Gastrocnemius medialis (tissue), 4 donors: ENCODE measurements around the gene GRAP.

ENCODE experiments used
- POLR2A ChIP-seq, 2 donors: fragments of 450-650 bp; IDR thresholded peaks; one replicate each; pipeline ENCODE4 v1.6.1; 2017; ENCODE audit warnings: antibody characterized with exemption in 2 of 2, mild to moderate bottlenecking in 2 of 2, moderate library complexity in 2 of 2
- TF ChIP-seq, protein P1 (sequence below), 5 experiments: fragments of 450-650 bp in 3 of 5; fragments of 200-600 bp in 2 of 5; sonication (generic) in 2 of 5; IDR thresholded peaks in 4 of 5; conservative IDR thresholded peaks in 1 of 5; 1 replicate in 4 of 5; 2 replicates in 1 of 5; pipeline ENCODE4 v1.5.1; 2016 to 2019; ENCODE audit warnings: antibody characterized with exemption in 5 of 5, mild to moderate bottlenecking in 3 of 5, moderate library complexity in 3 of 5

DNA sequence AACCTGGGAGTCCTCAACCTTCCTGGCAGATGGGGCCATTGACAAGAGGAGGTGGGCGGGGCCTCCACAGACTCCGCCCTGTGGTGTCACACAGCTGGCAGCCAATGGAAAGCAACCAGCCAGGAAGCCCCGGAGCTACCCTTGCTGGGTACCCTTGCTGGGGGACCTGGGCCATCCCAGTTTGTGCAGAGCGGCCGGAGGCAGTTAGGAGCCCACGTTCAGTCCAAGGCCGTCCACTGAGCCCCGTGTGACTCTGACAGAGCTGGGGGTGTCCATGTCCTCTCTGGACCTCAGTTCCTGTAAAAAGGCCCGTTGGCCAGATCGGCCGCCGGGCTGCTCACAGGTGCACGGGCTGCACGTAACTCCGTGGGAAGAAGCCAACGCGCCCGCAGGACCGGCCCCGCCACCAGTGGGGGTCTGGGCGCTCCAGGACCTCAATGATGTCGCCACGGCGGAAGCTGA lies 25.1 kb downstream of the GRAP start:
- no peak for TF ChIP-seq POLR2A (IDR thresholded peaks at IDR 0.05)
- TF ChIP-seq, protein P1, sequence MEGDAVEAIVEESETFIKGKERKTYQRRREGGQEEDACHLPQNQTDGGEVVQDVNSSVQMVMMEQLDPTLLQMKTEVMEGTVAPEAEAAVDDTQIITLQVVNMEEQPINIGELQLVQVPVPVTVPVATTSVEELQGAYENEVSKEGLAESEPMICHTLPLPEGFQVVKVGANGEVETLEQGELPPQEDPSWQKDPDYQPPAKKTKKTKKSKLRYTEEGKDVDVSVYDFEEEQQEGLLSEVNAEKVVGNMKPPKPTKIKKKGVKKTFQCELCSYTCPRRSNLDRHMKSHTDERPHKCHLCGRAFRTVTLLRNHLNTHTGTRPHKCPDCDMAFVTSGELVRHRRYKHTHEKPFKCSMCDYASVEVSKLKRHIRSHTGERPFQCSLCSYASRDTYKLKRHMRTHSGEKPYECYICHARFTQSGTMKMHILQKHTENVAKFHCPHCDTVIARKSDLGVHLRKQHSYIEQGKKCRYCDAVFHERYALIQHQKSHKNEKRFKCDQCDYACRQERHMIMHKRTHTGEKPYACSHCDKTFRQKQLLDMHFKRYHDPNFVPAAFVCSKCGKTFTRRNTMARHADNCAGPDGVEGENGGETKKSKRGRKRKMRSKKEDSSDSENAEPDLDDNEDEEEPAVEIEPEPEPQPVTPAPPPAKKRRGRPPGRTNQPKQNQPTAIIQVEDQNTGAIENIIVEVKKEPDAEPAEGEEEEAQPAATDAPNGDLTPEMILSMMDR (IDR thresholded peaks at IDR 0.05 in 4 of 5, conservative IDR thresholded peaks at IDR 0.05 in 1 of 5), result no peak
